ENCODE results near the gene KHDRBS2. TPM values are rescaled to one million over a fixed set of nuclear protein-coding genes. Genes with fewer than 3 reads are reported as not detected.
"Not testable (repeated sequence)": the region's sequence is repeated elsewhere in the genome, so short reads cannot be mapped to it uniquely, and the experiment has no call there.

KHDRBS2 gene
- total and polyA plus RNA-seq, 9 donors = 0.16 to 1.4 (median 0.52) TPM

GRCh38 chr6:61810047-61810446 is 476.0 kb downstream of the KHDRBS2 start:
- 71% methylated on average over 3 of the region's 3 CpGs for WGBS (ENCODE audit: insufficient coverage)
- Histone ChIP-seq H3K27me3 (ENCODE audit: control insufficient read depth, insufficient read depth, low read length) (no peaks in the 10 kb centered on the region), H3K4me1 (ENCODE audit: control insufficient read depth, insufficient read depth, low read length) (no peaks in the 10 kb centered on the region), H3K4me3 (ENCODE audit: low read length) (no peak overlapping the region), H3K27ac (ENCODE audit: low read length) (no peak overlapping the region), H3K9me3 (replicated peaks; ENCODE audit: control insufficient read depth, low read depth, low read length) (no peaks in the 10 kb centered on the region), H3K36me3 (ENCODE audit: control insufficient read depth, insufficient read depth, low read length) (no peaks in the 10 kb centered on the region)
- DNase-seq = no peak

DNA sequence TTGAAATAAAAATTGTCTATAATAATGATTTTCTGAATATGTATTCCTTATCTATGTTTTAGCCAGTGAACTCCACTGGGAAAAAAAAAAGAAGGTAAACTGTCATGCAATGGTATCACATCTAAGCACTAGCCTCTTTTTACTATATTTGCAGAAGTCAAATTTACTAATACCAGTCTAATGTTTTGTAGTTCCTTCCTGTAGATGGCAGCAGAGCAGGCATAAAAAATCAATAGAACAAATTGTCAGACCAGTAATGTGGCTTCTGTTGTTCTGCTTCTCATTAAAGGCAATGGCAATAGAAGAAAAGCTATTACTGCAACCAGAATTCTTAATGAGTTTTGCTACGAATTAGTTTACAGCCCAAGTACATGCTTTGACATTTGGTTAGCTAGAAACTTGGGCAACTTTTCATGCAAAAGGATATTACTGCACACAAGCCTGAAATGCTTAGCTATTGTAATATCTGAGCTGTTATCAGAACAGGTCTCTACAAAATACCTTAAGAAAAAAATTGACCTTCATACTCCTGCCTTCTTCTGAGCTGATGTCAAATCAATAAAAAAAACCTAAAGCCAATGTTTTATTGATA is 476.9 kb downstream of the KHDRBS2 start:
- peak; percentile 48 for DNase-seq
- no CpG with 5 or more reads among the region's 1 CpG for WGBS (ENCODE audit: insufficient coverage)
- H3K4me1 ChIP-seq (ENCODE audit: control insufficient read depth, insufficient read depth, low read length) = no peaks in the 10 kb centered on the region

GRCh38 chr6:61787998-61788397 is 498.0 kb downstream of the KHDRBS2 start:
- H3K4me3 ChIP-seq (ENCODE audit: low read length) = no peak overlapping the region
- no peak overlapping the region for H3K27ac ChIP-seq (ENCODE audit: low read length)
- H3K4me1 ChIP-seq (ENCODE audit: control insufficient read depth, insufficient read depth, low read length) = no peaks in the 10 kb centered on the region
- no CpG with 5 or more reads among the region's 1 CpG for WGBS (ENCODE audit: insufficient coverage)
- no peaks in the 10 kb centered on the region for H3K27me3 ChIP-seq (ENCODE audit: control insufficient read depth, insufficient read depth, low read length)
- H3K9me3 ChIP-seq (replicated peaks; ENCODE audit: control insufficient read depth, low read depth, low read length) = no peaks in the 10 kb centered on the region
- no peak for DNase-seq
- no peaks in the 10 kb centered on the region for H3K36me3 ChIP-seq (ENCODE audit: control insufficient read depth, insufficient read depth, low read length)

More for the DNA sequence above, 476.9 kb downstream of the KHDRBS2 start:
- no peak overlapping the region for H3K27ac ChIP-seq (ENCODE audit: low read length)
- H3K9me3 ChIP-seq (replicated peaks; ENCODE audit: control insufficient read depth, low read depth, low read length) = no peaks in the 10 kb centered on the region
- no peak overlapping the region for H3K4me3 ChIP-seq (ENCODE audit: low read length)
- no peaks in the 10 kb centered on the region for H3K27me3 ChIP-seq (ENCODE audit: control insufficient read depth, insufficient read depth, low read length)
- no peaks in the 10 kb centered on the region for H3K36me3 ChIP-seq (ENCODE audit: control insufficient read depth, insufficient read depth, low read length)

DNA sequence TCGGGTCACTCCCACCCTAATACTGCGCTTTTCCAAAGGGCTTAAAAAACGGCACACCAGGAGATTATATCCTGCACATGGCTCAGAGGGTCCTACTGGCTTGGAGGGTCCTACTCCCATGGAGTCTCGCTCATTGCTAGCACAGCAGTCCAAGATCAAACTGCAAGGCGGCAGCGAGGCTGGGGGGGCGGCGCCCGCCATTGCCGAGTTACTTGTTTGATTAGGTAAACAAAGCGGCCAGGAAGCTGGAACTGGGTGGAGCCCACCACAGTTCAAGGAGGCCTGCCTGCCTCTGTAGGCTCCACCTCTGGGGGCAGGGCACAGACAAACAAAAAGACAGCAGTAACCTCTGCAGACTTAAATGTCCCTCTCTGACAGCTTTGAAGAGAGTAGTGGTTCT is 516.6 kb downstream of the KHDRBS2 start:
- WGBS (ENCODE audit: insufficient coverage) = 96% methylated on average over 10 of the region's 11 CpGs
- not testable (repeated sequence) for H3K27ac ChIP-seq (ENCODE audit: low read length); H3K27me3 ChIP-seq (ENCODE audit: control insufficient read depth, insufficient read depth, low read length); H3K4me3 ChIP-seq (ENCODE audit: low read length); H3K9me3 ChIP-seq (replicated peaks; ENCODE audit: control insufficient read depth, low read depth, low read length); H3K36me3 ChIP-seq (ENCODE audit: control insufficient read depth, insufficient read depth, low read length); DNase-seq; H3K4me1 ChIP-seq (ENCODE audit: control insufficient read depth, insufficient read depth, low read length)

- no peak for DNase-seq
- no peaks in the 10 kb centered on the region for H3K36me3 ChIP-seq (ENCODE audit: control insufficient read depth, insufficient read depth, low read length)
- H3K27ac ChIP-seq (ENCODE audit: low read length) = no peak overlapping the region
- no peak overlapping the region for H3K4me3 ChIP-seq (ENCODE audit: low read length)
- WGBS (ENCODE audit: insufficient coverage) = no CpG with 5 or more reads among the region's 1 CpG
- no peaks in the 10 kb centered on the region for H3K27me3 ChIP-seq (ENCODE audit: control insufficient read depth, insufficient read depth, low read length)
- H3K4me1 ChIP-seq (ENCODE audit: control insufficient read depth, insufficient read depth, low read length) = no peaks in the 10 kb centered on the region
- H3K9me3 ChIP-seq (replicated peaks; ENCODE audit: control insufficient read depth, low read depth, low read length) = no peaks in the 10 kb centered on the region
Measured at GRCh38 chr6:61755739-61756138, 530.3 kb downstream of the KHDRBS2 start.

- Histone ChIP-seq H3K4me3 (ENCODE audit: low read length) (no peak overlapping the region), H3K27ac (ENCODE audit: low read length) (no peak overlapping the region), H3K9me3 (replicated peaks; ENCODE audit: control insufficient read depth, low read depth, low read length) (no peaks in the 10 kb centered on the region), H3K4me1 (ENCODE audit: control insufficient read depth, insufficient read depth, low read length) (no peaks in the 10 kb centered on the region), H3K27me3 (ENCODE audit: control insufficient read depth, insufficient read depth, low read length) (no peaks in the 10 kb centered on the region), H3K36me3 (ENCODE audit: control insufficient read depth, insufficient read depth, low read length) (no peaks in the 10 kb centered on the region)
- 62% methylated on average over 2 of the region's 3 CpGs for WGBS (ENCODE audit: insufficient coverage)
- DNase-seq = no peak
Measured at GRCh38 chr6:61751986-61752385, 534.0 kb downstream of the KHDRBS2 start.

DNA sequence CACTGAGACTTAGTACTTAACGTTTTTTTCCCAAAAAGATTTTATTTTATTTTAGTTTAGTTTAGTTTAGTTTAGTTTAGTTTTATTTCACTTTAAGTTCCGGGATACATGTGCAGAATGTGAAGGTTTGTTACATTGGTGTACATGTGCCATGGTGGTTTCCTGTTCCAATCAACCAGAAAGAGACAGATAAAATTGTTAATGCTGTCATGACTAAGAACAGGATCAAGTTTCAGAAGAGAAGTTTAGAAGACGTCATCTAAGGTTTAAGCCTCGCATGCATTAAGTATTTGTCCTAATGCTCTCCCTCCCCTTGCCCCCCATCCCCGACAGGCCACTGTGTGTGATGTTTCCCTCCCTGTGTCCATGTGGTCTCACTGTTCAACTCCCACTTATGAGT is 540.0 kb downstream of the KHDRBS2 start:
- no peak for DNase-seq
- WGBS (ENCODE audit: insufficient coverage) = no CpG with 5 or more reads among the region's 5 CpGs

GRCh38 chr6:61711849-61712248 is 574.2 kb downstream of the KHDRBS2 start:
- WGBS (ENCODE audit: insufficient coverage) = 71% methylated on average over 1 of the region's 3 CpGs
- Histone ChIP-seq H3K4me1 (ENCODE audit: control insufficient read depth, insufficient read depth, low read length) (no peaks in the 10 kb centered on the region), H3K36me3 (ENCODE audit: control insufficient read depth, insufficient read depth, low read length) (no peaks in the 10 kb centered on the region), H3K4me3 (ENCODE audit: low read length) (no peak overlapping the region), H3K27ac (ENCODE audit: low read length) (no peak overlapping the region), H3K27me3 (ENCODE audit: control insufficient read depth, insufficient read depth, low read length) (no peaks in the 10 kb centered on the region), H3K9me3 (replicated peaks; ENCODE audit: control insufficient read depth, low read depth, low read length) (peaks cover 2% of the 10 kb centered on the region)
- no peak for DNase-seq

More for the DNA sequence above, 540.0 kb downstream of the KHDRBS2 start:
- Histone ChIP-seq H3K27ac (ENCODE audit: low read length) (no peak overlapping the region), H3K36me3 (ENCODE audit: control insufficient read depth, insufficient read depth, low read length) (no peaks in the 10 kb centered on the region), H3K27me3 (ENCODE audit: control insufficient read depth, insufficient read depth, low read length) (no peaks in the 10 kb centered on the region), H3K4me3 (ENCODE audit: low read length) (no peak overlapping the region), H3K9me3 (replicated peaks; ENCODE audit: control insufficient read depth, low read depth, low read length) (no peaks in the 10 kb centered on the region), H3K4me1 (ENCODE audit: control insufficient read depth, insufficient read depth, low read length) (no peaks in the 10 kb centered on the region)

- Histone ChIP-seq H3K27me3 (ENCODE audit: control insufficient read depth, insufficient read depth, low read length) (no peaks in the 10 kb centered on the region), H3K4me3 (ENCODE audit: low read length) (no peak overlapping the region), H3K9me3 (replicated peaks; ENCODE audit: control insufficient read depth, low read depth, low read length) (no peaks in the 10 kb centered on the region), H3K36me3 (ENCODE audit: control insufficient read depth, insufficient read depth, low read length) (no peaks in the 10 kb centered on the region), H3K4me1 (ENCODE audit: control insufficient read depth, insufficient read depth, low read length) (no peaks in the 10 kb centered on the region), H3K27ac (ENCODE audit: low read length) (no peak overlapping the region)
- no peak for DNase-seq
- WGBS (ENCODE audit: insufficient coverage) = no CpG with 5 or more reads among the region's 2 CpGs
Measured at GRCh38 chr6:61688165-61688564, 597.9 kb downstream of the KHDRBS2 start.

- Histone ChIP-seq H3K27me3 (ENCODE audit: control insufficient read depth, insufficient read depth, low read length) (no peaks in the 10 kb centered on the region), H3K36me3 (ENCODE audit: control insufficient read depth, insufficient read depth, low read length) (no peaks in the 10 kb centered on the region), H3K27ac (ENCODE audit: low read length) (no peak overlapping the region), H3K4me3 (ENCODE audit: low read length) (no peak overlapping the region), H3K9me3 (replicated peaks; ENCODE audit: control insufficient read depth, low read depth, low read length) (no peaks in the 10 kb centered on the region), H3K4me1 (ENCODE audit: control insufficient read depth, insufficient read depth, low read length) (no peaks in the 10 kb centered on the region)
- WGBS (ENCODE audit: insufficient coverage) = no CpG with 5 or more reads among the region's 2 CpGs
- no peak for DNase-seq
Measured at GRCh38 chr6:61682562-61682961, 603.5 kb downstream of the KHDRBS2 start.

DNA sequence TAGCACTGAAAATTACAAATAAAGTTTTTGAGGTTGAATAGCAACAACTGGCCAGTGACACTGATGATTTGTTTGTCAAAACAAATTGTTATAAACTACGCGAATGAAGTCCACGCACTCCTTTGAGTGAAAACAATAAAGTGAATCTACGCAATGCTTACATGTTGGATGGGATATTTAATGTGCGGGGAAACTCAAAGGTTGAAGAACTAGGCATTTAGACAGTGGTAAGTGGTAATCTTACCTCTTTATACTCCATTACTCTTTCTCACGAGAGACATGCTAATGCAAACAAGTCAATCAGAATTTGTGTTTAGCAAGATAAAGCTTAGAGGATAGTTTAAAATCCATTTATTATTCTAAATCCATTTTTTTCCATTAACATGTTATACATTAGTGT is 606.4 kb downstream of the KHDRBS2 start:
- no peak for DNase-seq
- Histone ChIP-seq H3K27ac (ENCODE audit: low read length) (no peak overlapping the region), H3K4me1 (ENCODE audit: control insufficient read depth, insufficient read depth, low read length) (no peaks in the 10 kb centered on the region), H3K36me3 (ENCODE audit: control insufficient read depth, insufficient read depth, low read length) (no peaks in the 10 kb centered on the region), H3K9me3 (replicated peaks; ENCODE audit: control insufficient read depth, low read depth, low read length) (no peaks in the 10 kb centered on the region), H3K4me3 (ENCODE audit: low read length) (no peak overlapping the region), H3K27me3 (ENCODE audit: control insufficient read depth, insufficient read depth, low read length) (no peaks in the 10 kb centered on the region)
- WGBS (ENCODE audit: insufficient coverage) = 100% methylated on average over 1 of the region's 6 CpGs

All from muscle of leg (tissue), 11 donors.